ENCODE data around the gene BANF1.

Gene BANF1

GRCh38 chr11:66042227-66042995, 40.1 kb downstream of the BANF1 start:
- no peak for DNase-seq

DNA sequence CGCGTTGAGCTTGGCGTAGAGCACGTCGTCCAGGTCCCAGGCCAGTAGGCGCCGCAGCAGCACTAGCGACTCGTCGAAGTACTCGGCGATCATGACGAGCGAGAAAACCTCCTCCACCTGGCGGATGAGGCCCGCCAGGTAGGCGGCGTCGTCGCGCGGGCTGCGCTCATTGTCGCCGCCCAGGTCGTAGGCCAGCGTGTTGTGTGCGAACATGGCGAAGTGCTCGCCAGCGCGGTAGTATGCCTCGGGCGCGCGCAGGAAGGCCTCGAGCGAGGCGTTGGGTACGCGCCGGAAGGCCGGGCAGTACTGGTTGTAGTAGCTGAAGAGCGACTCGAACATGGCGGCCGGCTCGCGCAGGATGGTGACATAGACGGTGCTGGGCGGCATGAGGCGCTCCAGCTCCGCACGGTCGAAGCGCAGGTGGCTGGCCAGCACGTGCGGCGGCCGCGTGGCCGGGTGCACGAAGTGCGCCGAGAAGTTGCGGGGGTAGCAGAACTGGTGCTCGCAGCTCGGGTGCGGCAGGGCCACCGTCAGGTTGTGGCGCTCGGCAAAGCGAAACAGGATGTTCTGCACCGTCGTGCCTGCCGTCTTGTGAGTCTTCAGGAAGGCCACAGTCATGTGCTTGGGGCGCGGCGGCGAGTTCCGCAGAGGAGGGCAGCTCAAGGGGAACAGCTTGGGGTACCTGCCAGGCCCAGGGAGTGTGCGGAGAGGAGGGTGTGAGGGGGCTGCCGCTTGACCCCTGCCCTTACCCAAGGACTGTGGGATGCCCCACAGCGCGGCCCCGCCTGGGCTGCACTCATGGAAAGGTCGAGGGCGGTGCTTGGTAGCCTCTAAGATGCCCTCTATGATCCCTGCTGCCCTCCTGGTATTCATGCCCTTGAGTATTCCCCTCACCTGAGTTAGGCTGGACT, 40.9 kb downstream of the BANF1 start:
- DNase-seq: no peak

DNA sequence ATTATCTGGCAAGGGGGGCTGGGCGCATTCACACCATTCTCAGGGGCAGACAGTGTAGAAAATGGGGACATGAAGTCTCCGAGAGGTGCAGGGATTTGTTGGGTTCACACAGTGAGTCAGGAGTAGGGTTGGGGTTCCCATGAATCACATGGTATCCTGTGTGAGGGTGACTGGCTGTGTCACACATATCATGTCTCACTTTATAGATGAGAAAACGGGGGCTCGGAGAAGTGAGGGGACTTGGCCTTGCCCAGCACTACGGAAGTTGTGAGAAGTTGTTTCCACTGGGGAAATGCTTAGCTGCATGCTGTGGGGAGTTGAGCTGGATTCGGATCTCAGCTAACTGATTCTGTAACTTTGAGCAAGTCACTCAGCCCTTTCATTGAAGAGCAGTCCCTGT, 42.5 kb downstream of the BANF1 start:
- no peak for DNase-seq

DNA sequence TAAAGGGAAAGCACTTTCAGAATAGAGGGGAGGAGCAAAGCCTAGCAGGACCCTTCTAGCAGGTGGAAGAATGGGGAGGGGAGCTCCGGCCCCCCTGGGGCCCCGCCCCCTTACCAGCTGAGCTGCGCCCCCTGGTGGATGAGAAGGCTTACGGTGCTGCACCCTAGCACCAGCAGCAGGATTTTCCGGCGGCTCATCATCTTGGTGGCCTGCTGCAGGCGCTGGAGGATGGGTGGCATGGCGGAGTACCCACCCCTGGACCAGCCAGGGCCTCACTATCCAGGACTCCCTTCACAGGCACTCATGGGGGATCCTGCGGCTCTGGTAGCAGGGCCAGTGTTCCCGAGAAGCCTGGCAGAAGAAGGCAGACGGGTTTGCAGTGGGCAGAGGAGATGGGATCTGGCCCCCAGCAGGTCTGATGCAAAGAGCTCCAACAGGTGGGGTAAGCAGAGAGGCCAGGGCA, 42.9 kb downstream of the BANF1 start:
- peak; percentile 92 for DNase-seq

DNA sequence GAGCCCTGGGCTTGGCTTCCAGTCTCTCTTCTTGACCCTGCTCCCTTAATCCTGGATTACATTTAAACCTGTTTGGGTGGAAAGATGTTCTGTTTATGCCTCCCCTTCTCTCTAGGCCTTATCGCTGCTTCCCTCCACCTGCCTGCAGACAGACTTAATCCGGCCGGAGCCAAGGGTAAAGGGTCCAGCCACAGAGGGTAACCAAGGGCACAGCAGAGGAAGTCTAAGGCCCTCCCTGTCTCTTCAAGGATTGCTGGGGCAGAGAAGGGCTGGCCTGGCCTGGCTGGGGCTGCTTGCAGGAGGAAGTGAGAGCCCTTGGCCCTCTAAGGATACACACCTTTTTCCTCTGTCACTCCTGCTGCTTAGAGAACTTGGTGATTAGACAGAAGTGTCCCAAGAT, 44.6 kb downstream of the BANF1 start:
- no peak for DNase-seq

GRCh38 chr11:66047541-66048365, 45.5 kb downstream of the BANF1 start:
- no peak for DNase-seq

- DNase-seq: no peak
Observed at GRCh38 chr11:66048547-66049323, 46.4 kb downstream of the BANF1 start, which contains the start of gene GAL3ST3. GAL3ST3 (minus strand) TSS chr11:66049161; CDS start chr11:66045415, 3,746 bp downstream.

DNA sequence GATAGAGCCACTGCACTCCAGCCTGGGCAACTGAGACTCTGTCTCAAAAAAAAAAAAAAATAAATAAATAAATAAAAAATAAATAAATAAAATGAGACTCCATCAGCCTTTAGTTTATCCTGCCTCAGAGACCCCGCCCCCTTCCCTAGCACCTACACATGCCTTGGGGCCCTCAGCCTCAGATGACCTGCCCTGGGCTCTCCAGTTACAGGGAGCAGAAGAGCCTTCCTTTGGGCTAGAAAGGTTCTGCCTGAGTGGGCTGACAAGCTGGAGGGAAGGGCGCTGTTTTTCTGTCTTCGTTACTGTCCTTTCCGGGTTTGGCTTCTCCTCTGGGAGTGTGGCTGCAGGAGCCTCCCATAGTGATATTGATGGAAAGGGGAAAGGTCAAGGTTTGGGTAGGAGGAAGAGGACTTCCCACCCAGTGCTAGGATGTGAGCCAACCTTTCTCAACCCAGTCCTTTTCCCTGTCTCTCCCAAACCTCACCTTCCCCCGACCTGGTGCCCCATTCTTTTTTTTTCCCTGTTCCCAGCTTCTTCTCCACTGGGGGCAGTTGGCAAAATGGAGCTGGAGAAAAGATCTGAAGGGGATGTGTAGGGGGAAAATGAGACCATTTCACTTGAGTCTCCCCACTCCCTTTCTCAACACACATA, 48.4 kb downstream of the BANF1 start:
- DNase-seq: no peak

GRCh38 chr11:66051371-66051765, 49.1 kb downstream of the BANF1 start:
- DNase-seq: no peak

DNA sequence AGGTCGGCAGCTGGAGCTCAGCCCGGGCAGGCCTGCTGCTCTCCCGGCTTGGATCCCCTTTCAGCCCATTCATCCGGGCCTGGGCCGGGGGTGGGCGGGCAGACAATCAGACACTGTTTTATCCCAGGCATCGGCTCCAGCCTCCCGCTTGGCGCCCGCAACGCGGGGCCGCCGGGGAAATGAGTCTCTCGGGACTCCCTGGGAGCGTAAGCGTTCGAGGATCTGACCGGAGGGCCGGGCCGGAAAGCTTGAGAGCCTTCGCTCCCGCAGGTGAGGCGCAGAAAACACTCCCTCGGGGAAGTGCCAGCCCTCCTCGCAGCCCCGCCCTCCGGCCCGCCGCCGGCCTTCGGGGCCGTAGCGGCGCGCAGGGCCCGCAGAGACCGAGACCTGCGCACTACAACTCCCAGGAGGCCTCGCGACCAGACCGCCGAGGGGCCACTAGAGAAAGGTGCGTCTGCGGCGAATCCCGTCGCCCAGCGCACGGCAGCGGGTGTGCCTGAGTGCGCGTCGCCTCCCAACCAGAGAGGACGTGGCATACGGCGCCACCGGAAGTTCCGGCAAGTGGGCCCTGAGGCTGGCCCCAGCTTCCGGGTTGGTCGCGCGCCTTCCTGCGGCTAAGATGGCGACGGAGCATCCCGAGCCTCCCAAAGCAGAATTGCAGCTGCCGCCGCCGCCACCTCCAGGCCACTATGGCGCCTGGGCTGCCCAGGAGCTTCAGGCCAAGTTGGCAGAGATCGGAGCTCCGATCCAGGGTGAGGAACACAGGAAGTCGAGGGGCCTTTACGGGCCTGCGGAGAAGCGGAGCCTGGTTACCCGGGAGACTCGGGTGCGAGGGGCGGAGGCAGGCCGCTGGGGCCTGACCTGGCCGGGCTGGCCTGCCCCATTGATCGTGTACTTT, 49.7 kb downstream of the BANF1 start, which contains the start of gene SF3B2:
TSS of gene SF3B2 (plus strand) at position 599 of the 898 bp plus-strand sequence. CDS start at position 620, 21 bp downstream.
- peak; percentile 95 for DNase-seq

DNA sequence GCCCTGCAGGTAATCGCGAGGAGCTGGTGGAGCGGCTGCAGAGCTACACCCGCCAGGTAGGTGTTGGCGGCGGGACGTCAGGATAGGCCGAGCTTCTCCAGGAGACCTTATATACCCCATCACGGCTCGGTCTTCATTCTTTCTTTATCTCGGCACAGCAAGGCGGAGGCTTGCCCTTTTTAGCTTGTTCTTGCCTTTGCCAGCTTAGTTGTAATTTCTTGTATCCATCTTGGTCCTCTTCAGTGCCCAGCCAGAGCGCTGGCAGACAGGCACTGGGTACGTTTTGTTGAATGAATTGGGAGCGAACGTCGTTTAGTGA, 50.3 kb downstream of the BANF1 start:
- DNase-seq: no peak

Data from stimulated activated CD8-positive, alpha-beta memory T cell treated with anti-CD3 and anti-CD28 coated beads, Interleukin-4, amount 100 ng/mL, for 48 hours (primary cell).